HCT116 (cell line): ENCODE results near the gene FAIM2.

ENCODE experiments used
- ATF3 ChIP-seq: IDR thresholded peaks from 2 replicates; pipeline ENCODE4 v1.6.1; 2012
- CTCF ChIP-seq, 3 experiments: fragments of 200-600 bp in 1 of 3; sonication (generic) in 1 of 3; IDR thresholded peaks in 2 of 3; conservative IDR thresholded peaks in 1 of 3; 2 replicates each; pipeline ENCODE4 v1.5.1; 2012 to 2017; ENCODE audit warnings: low read depth in 2 of 3, low read length in 2 of 3, antibody characterized with exemption in 1 of 3, borderline replicate concordance in 1 of 3, control low read depth in 1 of 3, mild to moderate bottlenecking in 1 of 3, mixed read lengths in 1 of 3, mixed run types in 1 of 3, moderate library complexity in 1 of 3; ENCODE audit not compliant: insufficient read depth in 1 of 3
- POLR2A ChIP-seq: IDR thresholded peaks from 2 replicates; pipeline ENCODE4 v1.7.0; 2011; ENCODE audit warnings: borderline replicate concordance; ENCODE audit not compliant: insufficient read depth, insufficient read length; ENCODE audit errors: extremely low read depth
- SIN3A ChIP-seq: IDR thresholded peaks from 2 replicates; pipeline ENCODE4 v1.6.1; 2012; ENCODE audit warnings: low read depth

GRCh38 chr12:49899286-49899843, 4.3 kb downstream of the FAIM2 start:
- TF ChIP-seq CTCF (IDR thresholded peaks at IDR 0.05 in 2 of 3, conservative IDR thresholded peaks at IDR 0.05 in 1 of 3; ENCODE audit: borderline replicate concordance in 1 of 3, insufficient read depth in 1 of 3, low read depth in 2 of 3, low read length in 2 of 3) (no peak), POLR2A (no peak), ATF3 (no peak), SIN3A (no peak)
